Measurements from ENCODE around the gene MAOB. TPM values are rescaled to one million over a fixed set of nuclear protein-coding genes. Genes with fewer than 3 reads are reported as not detected.

MAOB gene
- total RNA-seq, 1 experiment from 2014 or later: 0.74 TPM

DNA sequence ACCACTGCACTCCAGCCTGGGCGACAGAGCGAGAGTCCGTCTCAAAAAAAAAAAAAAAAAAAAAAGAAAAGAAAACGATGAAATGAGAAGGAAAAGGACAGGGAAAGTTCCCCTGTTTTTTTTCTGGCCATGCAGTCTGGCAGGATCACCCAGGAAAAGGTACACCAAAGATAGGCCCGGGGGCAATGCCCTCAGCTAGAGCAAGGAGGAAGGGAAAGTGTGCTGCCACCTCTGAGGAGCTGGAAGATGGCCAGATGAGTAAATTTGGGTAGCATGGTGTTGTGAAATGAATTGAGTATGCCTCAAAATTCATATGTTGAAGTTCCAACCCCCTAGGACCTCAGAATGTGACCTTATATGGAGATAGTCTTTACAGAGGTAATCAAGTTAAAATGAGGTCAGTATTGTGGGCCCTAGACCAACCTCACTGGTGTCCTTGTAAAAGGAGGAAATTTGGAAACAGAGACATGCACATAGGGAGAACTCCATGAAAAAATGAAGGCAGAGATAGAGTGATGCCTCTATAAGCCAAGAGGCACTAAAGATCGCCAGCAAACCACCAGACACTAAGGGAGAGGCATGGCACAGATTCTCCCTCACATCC, 28.9 kb downstream of the MAOB start (continued):
- TF ChIP-seq, protein P1, sequence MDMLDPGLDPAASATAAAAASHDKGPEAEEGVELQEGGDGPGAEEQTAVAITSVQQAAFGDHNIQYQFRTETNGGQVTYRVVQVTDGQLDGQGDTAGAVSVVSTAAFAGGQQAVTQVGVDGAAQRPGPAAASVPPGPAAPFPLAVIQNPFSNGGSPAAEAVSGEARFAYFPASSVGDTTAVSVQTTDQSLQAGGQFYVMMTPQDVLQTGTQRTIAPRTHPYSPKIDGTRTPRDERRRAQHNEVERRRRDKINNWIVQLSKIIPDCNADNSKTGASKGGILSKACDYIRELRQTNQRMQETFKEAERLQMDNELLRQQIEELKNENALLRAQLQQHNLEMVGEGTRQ (CRISPR knock-in tag; IDR thresholded peaks at IDR 0.05): no peak
- TF ChIP-seq ZNF281 (CRISPR knock-in tag; IDR thresholded peaks at IDR 0.05): no peak
- no peak for TF ChIP-seq NFE2L1 (CRISPR knock-in tag; IDR thresholded peaks at IDR 0.05)
- TF ChIP-seq STAT6 (CRISPR knock-in tag; conservative IDR thresholded peaks at IDR 0.05; ENCODE audit: low read depth): no peak
- TF ChIP-seq ZNF416 (CRISPR knock-in tag; IDR thresholded peaks at IDR 0.05): no peak
- no peak for TF ChIP-seq HMGXB4 (CRISPR knock-in tag; IDR thresholded peaks at IDR 0.05)
- TF ChIP-seq NR3C1 (CRISPR knock-in tag; conservative IDR thresholded peaks at IDR 0.05; ENCODE audit: low read depth): no peak
- no peak for TF ChIP-seq NFATC4 (CRISPR knock-in tag; IDR thresholded peaks at IDR 0.05)

DNA sequence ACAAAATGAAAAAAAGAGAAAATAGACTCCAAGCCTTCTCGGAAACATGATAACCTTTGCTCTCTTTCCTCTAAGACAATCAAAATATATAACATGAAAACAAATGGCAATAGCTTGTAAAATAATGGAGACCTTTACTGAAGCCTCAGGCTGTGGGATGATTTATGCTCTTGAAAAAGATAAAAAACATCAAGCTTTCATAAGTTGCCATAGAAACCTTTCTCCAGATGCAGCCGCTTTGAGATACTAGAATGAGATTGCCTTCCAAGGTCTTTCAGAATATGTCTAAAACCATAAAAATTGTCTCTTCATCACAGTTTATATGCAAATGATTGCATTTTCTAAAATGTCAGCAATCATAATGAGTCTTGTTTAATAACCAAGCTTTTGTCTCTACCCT, 31.6 kb downstream of the MAOB start:
- Mint-ChIP-seq H3K4me3 (no peak overlapping the region), H3K9me3 (no peaks in the 10 kb centered on the region), H3K4me1 (peaks cover 6% of the 10 kb centered on the region), H3K36me3 (no peaks in the 10 kb centered on the region), H3K27ac (no peak overlapping the region), H3K27me3 (ENCODE audit: low read depth) (no peaks in the 10 kb centered on the region)
- ATAC-seq: no peak
- ChIA-PET POLR2A (no interaction called here), CTCF (no interaction called here)
- no peak for DNase-seq (ENCODE audit: low spot score)
- TF ChIP-seq, protein P2, sequence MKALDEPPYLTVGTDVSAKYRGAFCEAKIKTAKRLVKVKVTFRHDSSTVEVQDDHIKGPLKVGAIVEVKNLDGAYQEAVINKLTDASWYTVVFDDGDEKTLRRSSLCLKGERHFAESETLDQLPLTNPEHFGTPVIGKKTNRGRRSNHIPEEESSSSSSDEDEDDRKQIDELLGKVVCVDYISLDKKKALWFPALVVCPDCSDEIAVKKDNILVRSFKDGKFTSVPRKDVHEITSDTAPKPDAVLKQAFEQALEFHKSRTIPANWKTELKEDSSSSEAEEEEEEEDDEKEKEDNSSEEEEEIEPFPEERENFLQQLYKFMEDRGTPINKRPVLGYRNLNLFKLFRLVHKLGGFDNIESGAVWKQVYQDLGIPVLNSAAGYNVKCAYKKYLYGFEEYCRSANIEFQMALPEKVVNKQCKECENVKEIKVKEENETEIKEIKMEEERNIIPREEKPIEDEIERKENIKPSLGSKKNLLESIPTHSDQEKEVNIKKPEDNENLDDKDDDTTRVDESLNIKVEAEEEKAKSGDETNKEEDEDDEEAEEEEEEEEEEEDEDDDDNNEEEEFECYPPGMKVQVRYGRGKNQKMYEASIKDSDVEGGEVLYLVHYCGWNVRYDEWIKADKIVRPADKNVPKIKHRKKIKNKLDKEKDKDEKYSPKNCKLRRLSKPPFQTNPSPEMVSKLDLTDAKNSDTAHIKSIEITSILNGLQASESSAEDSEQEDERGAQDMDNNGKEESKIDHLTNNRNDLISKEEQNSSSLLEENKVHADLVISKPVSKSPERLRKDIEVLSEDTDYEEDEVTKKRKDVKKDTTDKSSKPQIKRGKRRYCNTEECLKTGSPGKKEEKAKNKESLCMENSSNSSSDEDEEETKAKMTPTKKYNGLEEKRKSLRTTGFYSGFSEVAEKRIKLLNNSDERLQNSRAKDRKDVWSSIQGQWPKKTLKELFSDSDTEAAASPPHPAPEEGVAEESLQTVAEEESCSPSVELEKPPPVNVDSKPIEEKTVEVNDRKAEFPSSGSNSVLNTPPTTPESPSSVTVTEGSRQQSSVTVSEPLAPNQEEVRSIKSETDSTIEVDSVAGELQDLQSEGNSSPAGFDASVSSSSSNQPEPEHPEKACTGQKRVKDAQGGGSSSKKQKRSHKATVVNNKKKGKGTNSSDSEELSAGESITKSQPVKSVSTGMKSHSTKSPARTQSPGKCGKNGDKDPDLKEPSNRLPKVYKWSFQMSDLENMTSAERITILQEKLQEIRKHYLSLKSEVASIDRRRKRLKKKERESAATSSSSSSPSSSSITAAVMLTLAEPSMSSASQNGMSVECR (CRISPR knock-in tag; IDR thresholded peaks at IDR 0.05; ENCODE audit: borderline replicate concordance): no peak
- no peak for TF ChIP-seq EMX1 (CRISPR knock-in tag; IDR thresholded peaks at IDR 0.05)
- TF ChIP-seq E2F1 (CRISPR knock-in tag; IDR thresholded peaks at IDR 0.05): no peak
- TF ChIP-seq ESRRA (CRISPR knock-in tag; IDR thresholded peaks at IDR 0.05; ENCODE audit: borderline replicate concordance): no peak
- no peak for TF ChIP-seq IRF1 (CRISPR knock-in tag; IDR thresholded peaks at IDR 0.05)
- no peak for TF ChIP-seq NR3C1 (CRISPR knock-in tag; conservative IDR thresholded peaks at IDR 0.05; ENCODE audit: low read depth)
- TF ChIP-seq, protein P3, sequence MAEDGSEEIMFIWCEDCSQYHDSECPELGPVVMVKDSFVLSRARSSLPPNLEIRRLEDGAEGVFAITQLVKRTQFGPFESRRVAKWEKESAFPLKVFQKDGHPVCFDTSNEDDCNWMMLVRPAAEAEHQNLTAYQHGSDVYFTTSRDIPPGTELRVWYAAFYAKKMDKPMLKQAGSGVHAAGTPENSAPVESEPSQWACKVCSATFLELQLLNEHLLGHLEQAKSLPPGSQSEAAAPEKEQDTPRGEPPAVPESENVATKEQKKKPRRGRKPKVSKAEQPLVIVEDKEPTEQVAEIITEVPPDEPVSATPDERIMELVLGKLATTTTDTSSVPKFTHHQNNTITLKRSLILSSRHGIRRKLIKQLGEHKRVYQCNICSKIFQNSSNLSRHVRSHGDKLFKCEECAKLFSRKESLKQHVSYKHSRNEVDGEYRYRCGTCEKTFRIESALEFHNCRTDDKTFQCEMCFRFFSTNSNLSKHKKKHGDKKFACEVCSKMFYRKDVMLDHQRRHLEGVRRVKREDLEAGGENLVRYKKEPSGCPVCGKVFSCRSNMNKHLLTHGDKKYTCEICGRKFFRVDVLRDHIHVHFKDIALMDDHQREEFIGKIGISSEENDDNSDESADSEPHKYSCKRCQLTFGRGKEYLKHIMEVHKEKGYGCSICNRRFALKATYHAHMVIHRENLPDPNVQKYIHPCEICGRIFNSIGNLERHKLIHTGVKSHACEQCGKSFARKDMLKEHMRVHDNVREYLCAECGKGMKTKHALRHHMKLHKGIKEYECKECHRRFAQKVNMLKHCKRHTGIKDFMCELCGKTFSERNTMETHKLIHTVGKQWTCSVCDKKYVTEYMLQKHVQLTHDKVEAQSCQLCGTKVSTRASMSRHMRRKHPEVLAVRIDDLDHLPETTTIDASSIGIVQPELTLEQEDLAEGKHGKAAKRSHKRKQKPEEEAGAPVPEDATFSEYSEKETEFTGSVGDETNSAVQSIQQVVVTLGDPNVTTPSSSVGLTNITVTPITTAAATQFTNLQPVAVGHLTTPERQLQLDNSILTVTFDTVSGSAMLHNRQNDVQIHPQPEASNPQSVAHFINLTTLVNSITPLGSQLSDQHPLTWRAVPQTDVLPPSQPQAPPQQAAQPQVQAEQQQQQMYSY (CRISPR knock-in tag; IDR thresholded peaks at IDR 0.05): no peak
- TF ChIP-seq, protein P1 (CRISPR knock-in tag; IDR thresholded peaks at IDR 0.05): no peak
- no peak for TF ChIP-seq PRRX2 (CRISPR knock-in tag; IDR thresholded peaks at IDR 0.05)
